HG02852 (cell line): ENCODE measurements around the gene UTP18.
"Not testable (repeated sequence)": the region's sequence is repeated elsewhere in the genome, so short reads cannot be mapped to it uniquely, and the experiment has no call there.

Experiments used
- ATAC-seq: cut with Tn5 transposase; IDR thresholded peaks from one replicate; pipeline ENCODE4 v1.9.1; 2021; ENCODE audit warnings: mild to moderate bottlenecking, moderate library complexity; ENCODE audit not compliant: unreplicated experiment

UTP18 gene

DNA sequence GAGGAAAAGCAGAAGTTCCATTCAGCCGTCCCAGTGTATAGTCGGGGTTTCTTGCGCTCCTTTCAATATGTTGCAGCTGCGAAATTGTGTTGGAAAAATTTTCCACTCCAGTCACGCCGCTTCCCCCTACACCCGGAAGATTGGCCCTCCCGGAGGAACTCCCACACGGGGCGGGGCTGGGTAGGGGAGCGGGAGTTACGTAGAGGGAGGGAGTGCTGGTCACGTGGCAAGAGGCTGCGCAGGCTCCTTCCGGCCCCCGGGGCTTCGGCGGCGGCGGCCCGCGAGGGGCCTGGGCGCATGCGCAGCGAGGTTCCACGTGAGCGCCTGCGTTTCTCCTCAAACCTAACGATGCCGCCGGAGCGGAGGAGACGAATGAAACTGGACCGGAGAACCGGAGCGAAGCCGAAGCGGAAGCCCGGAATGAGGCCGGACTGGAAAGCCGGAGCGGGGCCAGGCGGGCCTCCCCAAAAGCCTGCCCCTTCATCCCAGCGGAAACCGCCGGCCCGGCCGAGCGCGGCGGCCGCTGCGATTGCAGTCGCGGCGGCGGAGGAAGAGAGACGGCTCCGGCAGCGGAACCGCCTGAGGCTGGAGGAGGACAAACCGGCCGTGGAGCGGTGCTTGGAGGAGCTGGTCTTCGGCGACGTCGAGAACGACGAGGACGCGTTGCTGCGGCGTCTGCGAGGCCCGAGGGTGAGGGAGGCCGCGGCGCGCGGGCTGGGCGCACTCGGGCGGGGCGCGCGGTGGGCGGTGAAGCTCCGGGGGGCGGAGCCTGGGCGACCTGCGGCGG, at the start of gene UTP18:
TSS of gene UTP18 (plus strand) at position 310 of the 787 bp plus-strand sequence. CDS start at position 349, 39 bp downstream.
- peak; percentile 64 for ATAC-seq

DNA sequence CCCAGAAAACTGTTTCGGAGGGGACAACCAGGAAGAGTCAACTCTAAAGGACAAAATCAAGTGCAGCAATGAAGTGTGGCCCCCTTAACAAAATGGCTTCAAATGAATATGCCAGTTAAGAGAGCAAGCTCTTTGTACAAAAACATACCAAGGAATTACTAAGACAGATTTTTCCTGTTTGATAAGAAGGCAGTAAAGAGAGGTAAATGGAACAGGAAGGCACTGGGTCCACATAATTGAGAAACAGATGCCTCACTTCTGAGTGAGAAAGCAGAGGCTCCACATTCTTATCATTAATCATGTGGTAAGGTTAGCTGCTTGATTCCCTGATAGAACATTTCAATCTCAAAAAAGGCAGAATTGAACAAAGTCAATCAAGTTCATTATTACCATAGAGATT, 45.4 kb upstream of the UTP18 start:
- no peak for ATAC-seq

DNA sequence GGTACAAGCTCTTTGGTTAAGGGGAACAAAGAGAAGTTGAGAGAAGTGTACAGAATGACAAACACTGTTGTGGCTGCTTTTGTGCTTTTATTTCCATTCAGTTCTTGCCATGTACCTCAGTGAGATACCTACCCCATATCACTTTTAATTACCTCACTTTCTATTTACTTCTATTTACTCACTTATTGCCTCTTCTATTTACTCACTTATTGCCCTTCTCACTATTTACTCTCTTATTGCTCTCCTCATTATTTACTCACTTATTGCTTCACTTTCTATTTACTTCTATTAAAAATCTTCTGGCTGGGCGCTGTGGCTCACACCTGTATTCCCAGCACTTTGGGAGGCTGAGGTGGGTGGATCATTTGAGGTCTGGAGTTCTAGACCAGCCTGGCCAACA, 42.4 kb upstream of the UTP18 start:
- ATAC-seq: no peak

DNA sequence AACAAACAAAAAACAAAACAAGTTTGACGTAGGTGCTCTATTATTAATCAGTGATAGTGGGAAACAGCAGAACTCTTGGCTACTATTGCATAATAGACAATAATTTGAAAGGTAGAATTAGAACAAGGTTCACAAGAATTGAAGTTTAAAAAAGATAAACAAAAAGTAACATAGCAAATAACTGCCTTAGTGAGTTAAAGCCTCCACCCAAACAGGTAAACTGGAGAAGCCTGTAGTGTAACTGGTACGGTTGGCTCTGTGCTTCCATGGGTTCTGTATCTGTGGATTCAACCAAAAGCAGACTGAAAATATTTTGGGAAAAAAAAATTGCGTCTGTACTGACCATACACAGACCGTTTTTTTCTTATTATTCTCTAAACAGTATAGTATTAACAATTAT, 39.0 kb upstream of the UTP18 start:
- ATAC-seq: no peak

DNA sequence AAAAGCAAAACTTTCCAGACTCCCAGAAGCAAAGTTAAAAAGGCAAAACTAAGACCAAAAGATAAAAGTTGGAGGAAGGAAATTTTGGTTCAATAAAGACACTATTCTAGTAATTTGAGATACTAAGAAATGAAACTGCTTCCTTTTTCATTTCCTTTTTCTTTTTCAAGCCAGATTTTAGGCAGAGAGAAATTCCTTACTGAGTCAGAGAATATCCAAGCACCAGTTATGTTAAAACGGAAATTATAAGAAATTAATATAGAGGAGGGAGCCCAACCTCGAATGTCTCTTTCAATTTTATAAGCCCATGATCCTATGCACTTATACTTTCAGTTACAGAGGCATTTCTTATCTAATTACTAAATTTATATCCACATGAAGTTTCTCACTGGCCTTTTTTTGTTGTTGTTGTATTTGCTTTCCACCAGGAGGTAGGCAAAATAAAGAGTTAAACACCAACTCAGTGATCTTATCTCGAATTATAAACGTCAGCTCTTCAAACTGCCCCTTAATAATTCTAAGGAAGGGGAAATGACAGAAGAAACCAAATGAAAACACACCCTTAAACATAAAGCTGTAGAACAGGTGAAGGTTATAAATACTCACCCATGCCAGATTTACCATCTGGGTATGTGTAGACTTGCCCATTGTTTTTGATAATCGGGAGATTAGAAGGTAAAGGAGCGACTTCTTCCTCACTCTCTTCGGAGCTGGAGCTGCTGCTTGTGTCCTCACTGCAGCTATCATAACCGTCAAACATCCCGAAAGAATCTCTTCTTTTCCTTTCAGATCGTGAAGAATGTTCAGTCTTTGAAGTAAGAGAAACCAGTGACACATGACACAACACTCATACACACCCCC, 35.7 kb upstream of the UTP18 start:
- no peak for ATAC-seq

DNA sequence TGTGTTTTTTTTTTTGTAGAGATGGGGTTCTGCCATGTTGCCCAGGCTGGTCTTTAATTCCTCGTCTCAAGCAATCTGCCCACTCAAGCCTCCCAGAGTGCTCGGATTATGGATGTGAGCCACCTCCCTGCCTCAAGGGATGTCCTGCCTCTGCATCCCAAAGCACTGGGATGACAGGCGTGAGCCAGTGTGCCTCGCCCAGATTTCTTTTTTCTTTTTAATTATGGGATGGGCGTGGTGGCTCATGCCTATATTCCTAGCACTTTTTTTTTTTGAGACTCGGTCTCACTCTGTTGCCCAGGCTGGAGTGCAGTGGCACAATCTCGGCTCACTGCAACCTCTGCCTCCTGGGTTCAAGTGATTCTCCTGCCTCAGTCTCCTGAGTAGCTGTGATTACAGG, 34.8 kb upstream of the UTP18 start:
- not testable (repeated sequence) for ATAC-seq

DNA sequence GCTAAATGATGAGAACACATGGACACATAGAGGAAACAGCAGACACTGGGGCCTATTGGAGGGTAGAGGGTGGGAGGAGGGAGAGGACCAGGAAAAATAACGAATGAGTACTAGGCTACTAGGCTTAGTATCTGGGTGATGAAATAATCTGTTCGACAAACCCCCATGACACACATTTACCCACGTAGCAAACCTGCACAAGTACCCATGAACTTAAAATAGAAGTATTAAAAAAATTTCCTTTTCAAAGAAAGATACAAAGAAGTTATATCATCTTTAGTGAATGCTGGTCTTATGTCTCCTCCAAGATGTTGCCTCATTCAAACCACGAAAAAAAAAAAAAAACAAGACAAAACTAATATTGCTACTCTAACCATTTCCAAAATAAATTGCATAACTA, 32.2 kb upstream of the UTP18 start:
- no peak for ATAC-seq

DNA sequence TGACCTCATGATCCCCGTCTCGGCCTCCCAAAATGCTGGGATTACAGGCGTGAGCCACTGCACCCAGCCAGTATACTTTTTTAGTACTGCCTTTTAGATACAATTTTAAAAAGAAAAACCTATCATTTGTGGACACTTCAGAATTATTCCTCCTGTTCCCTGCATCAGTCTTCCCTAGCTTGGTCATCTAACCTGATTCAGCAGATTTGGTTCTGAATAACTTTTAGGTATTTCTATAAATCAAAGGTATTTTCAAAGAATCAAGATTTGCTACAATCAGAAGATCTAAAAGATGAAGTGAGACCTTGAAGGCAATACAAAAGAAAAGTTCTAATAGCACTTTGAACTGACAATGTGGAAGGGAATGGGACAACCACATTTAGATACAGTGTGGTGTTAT, 30.5 kb upstream of the UTP18 start:
- no peak for ATAC-seq

DNA sequence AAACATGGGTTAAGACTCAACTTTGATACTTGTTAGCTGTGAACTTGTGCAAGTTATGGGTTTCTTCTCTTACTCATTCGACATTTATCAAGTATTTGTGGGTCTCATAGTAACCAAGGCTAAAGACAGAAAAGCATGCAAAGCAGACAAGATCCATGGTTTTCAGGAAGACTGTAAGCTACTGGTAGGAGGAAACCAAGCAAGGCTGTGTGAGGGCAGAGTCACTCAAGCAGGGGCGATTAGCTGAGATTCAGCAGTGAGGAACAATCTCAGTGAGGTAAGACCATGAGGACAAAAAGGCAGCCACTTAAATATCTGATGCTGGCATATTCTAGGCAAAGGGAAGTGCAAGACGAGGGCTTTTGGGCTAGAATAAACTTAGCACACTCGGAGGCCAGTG, 30.0 kb upstream of the UTP18 start:
- ATAC-seq: no peak

DNA sequence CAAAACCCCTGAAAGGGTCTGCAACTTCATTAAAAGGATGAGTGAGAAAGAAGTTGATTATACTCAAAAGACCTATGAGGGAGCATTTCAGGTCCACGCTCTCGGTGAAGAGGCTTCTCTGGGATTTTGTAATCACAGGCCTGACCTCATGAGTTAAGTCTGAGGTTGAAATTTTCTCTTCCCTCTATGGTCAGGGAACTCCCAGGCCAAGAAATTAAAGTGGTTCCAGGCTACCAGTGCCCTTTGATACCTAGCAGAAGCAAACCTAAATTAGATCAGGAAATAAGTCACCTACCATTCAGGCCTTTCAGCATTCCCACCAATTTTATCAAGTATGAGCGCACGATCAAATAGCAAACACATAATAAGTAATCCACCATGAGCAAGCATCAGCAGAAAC, 28.3 kb upstream of the UTP18 start:
- no peak for ATAC-seq

DNA sequence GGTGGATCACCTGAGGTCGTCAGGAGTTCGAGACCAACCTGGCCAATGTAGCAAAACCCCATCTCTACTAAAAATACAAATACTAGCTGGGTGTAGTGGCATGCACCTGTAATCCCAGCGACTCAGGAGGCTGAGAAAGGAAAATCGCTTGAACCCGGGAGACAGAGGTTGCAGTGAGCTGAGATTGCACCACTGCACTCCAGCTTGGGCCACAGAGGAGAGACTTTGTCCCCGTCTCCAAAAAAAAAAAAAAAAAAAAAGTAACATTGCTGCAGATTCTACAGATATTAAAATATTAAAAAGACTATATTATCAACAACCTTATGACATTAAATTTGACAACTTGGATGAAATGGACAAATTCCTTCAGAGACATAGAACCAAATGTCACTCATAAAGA, 26.2 kb upstream of the UTP18 start:
- ATAC-seq: no peak

DNA sequence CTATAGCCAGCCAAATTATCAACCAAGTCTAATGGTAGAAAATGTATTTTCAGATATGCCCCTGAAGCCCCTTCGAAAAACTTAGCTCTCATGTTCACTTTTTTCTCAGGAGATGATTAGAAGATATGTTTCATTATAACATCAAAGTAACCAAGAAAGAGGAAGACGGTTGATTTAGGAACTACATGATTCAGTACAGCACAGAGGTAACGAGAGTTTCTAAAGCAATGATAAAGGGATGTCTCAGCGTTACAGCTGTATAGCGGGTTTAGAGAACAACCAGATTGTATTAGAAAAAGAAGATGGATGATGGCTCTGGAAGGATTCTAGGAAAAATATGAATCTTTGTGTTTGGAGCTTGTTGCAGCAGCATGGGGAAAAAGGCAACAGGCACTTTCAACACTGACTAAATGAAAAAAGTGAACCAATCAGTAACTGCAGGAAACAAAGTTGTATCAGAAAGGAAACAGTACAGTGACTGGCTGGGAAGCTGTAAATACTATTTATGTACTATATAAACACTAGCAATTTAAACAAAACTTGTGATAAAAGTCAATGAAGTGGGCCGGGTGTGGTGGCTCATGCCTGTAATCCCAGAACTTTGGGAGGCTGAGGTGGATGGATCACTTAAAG, 22.0 kb upstream of the UTP18 start:
- ATAC-seq: peak; percentile 83

DNA sequence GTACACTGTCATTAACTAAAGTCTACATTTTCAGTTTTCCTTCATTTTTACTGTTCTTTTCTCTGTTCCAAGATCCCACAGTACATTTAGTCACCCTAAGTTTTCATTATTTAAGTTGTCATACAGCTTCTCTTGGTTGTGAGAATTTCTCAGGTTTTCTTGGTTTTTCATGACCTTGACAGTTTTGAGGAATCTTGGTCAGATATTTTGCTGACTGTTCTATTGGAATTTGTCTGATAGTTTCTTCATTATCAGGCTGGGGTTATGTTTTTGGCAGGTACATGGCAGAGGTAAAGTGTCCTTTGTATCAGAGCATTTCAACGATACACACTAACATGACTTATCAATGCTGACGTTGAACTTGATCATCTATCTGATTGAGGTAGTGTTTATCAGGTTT, 20.1 kb upstream of the UTP18 start:
- no peak for ATAC-seq

DNA sequence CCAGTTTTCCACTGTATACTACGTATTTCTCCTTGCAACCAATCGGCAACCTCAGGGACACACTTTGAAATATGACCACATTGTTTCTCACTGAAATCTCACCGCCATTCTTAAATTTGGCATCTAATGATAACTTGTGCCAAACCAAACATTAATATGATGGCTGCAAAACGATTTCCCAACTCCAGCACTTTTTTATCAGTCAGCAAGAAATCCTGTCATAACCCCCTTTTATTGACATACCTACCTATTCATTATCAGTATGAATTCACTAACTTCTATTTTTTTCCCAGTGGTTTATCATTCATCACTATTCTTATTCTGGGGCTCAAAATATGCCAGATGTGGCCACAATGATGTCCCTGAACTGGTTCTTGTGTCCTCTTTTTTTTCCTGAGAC, 16.3 kb upstream of the UTP18 start:
- ATAC-seq: no peak

DNA sequence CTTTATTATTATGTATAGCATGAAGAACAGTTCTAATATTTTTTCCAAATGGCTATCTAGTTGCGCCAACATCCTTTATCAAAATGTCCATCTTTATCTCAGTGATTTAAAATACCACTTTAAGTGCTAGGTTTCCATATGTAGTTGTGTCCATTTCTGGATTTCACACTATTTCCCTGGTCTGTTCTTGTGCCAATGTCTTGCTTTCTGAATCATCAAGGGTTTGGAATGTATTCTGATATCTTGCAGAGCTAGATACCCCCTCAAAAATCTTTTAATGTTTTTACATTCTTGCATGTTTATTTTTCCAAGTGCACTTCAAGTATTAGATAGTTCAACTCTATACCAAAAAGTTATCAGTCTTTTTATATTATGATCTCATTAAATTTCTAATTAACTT, 14.8 kb upstream of the UTP18 start:
- no peak for ATAC-seq

DNA sequence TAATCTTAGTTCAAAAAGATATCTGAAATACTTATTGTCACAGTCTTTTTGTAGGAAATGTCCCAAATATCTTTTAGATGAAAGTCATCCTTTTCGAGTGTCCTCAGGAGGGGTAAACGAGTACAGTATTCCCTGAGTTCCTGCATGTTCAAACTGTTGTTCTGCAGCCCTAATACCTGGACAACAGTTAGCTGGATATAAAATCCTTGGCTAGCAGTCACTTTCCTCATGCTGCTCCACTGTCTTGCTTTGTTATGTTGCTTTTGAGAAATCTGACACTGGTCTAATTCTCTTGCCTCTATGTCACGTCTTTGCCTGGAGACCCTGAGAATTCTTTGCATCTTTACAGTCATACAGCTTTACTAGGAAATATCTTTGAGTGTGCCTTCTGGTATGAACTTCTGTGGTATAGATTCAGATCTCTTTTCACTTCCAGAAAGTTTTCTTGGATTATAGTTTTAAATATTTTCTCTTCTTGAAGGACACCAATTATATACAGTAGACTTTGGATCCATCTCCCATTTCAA, 10.0 kb upstream of the UTP18 start:
- ATAC-seq: no peak

DNA sequence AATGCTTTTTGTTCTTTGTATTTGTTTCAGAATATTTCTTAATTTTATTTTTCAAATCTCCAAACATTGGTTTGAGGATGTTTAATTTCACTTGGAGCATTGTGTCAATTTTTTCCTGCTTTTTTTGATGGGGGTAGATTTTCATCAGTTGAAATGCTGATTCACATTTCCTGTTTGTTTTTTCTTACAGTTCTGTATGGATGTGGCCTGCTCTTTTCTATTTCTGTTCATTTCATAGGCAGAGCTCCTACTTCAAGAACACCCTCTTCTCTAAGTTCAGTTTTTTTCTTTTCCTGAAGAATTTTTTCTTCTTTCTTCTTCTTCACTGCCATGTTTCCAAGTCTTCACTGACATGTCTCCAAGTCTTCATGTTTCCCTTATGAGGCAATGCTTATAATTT, 9.3 kb upstream of the UTP18 start:
- no peak for ATAC-seq

DNA sequence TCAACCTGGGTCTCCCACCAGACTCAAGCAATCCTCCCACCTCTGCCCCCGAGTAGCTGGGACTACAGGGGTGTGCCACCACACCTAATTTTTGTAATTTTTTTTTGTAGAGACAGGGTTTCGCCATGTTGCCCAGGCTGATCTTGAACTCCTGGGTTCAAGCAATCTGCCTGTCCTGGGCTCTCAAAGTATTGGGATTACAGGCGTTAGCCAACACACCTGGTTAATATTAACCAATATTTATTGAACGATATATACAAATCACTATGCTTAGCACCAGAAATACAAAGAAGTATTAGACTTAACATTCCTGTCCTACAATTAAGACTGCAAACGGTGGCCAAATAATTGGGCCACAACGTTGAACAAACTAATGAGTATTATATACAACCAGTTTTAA, 4.7 kb upstream of the UTP18 start:
- no peak for ATAC-seq

DNA sequence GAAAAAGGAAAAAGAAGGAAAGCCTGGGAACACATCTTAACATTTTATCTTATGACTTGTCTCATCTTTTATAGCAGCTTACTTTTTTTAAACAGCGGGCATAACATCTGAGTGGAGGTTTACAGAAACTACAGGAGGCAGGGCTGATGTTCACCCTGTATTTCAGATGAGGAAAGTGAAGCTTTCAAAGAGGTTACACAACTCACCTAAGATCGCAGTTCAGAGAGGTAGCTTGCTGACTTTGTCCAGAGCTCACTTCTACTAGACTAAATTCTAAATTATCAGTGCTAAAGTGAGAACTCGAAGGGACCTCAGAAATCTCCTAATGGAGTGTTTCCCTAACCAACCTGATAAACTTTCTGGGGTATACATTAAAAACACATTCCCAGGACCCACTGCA, 4.2 kb upstream of the UTP18 start:
- no peak for ATAC-seq

DNA sequence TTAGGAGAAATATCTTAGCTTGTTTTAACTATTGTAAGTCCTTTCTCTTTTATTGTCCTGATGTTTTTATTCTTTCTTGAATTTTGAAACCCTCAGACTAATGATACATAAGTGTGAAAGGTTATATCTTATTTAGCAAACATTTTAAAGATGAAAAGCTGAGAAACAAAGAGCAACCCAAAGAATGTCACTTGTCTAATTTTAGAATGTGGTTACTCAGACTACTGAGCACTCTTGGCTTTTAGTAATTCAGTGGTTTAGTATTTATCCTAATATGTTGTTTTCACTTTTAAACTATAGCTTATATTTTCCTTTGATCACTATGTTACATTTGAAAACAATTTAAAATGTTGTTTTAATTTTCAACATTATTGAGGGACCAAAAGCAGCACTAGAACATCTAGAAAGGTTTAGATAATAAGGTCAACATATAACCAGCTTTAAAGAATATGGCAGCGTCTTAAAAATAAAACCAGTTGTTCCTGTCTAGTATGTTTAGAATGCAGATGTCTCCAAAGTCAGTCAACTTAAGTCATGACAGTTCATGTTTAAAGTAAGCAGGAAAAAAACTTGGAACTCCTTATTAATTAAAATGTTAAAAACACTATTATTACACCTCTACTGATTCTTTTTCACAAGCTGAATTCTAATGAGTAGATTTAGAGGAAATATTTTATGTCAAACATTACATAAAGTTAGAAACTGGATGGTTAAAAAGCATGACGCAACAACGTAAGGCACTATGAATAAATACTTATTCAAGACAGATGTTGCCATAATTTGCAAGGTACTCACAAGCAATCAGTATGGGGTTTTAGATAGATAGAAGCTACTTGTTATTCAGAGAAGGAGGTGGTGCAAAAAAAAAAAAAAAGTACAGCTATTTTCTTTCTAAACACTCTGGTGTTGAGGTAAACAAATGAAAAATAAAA, 2.9 kb upstream of the UTP18 start:
- ATAC-seq: no peak
